Midbrain (tissue), 1 donor: ENCODE results near the gene MS4A2.
"Not testable (repeated sequence)": the region's sequence is repeated elsewhere in the genome, so short reads cannot be mapped to it uniquely, and the experiment has no call there.

Source experiments
- DNase-seq: peaks from one replicate; lab custom pipeline; 2025; lab: John Stamatoyannopoulos, UW

The MS4A2 gene

GRCh38 chr11:60088364-60088763 lies at the start of gene MS4A2:
Gene MS4A2, plus strand, starts transcription at chr11:60088664. Its CDS starts 102 bp downstream, at chr11:60088766.
- no peak for DNase-seq

- no peak for DNase-seq
These were observed 48.4 kb upstream of the MS4A2 start, which contains the start of gene OOSP2 for GRCh38 chr11:60040109-60040508. Gene OOSP2, plus strand, starts transcription at chr11:60040409. Its CDS starts 51 bp downstream, at chr11:60040460.

- not testable (repeated sequence) for DNase-seq
These were observed 38.0 kb upstream of the MS4A2 start for GRCh38 chr11:60050422-60050821.

- not testable (repeated sequence) for DNase-seq
These were observed 37.6 kb upstream of the MS4A2 start for GRCh38 chr11:60050839-60051238.

- no peak for DNase-seq
These were observed 32.0 kb upstream of the MS4A2 start, which contains the start of gene MS4A3 for GRCh38 chr11:60056349-60056969. Gene MS4A3, plus strand, starts transcription at chr11:60056665. Its CDS starts 4,496 bp downstream, at chr11:60061161.

GRCh38 chr11:60059052-60059451 lies 29.4 kb upstream of the MS4A2 start:
- no peak for DNase-seq

GRCh38 chr11:60059521-60060240 lies 28.8 kb upstream of the MS4A2 start:
- no peak for DNase-seq

GRCh38 chr11:60064111-60064510 lies 24.4 kb upstream of the MS4A2 start:
- DNase-seq: no peak

- DNase-seq: no peak
These were observed 22.7 kb upstream of the MS4A2 start for GRCh38 chr11:60065801-60066200.

GRCh38 chr11:60069450-60069849 lies 19.0 kb upstream of the MS4A2 start:
- no peak for DNase-seq

GRCh38 chr11:60071644-60072043 lies 16.8 kb upstream of the MS4A2 start:
- not testable (repeated sequence) for DNase-seq

- DNase-seq: no peak
These were observed 11.1 kb upstream of the MS4A2 start for GRCh38 chr11:60077216-60077817.

- no peak for DNase-seq
These were observed 10.5 kb upstream of the MS4A2 start for GRCh38 chr11:60077981-60078380.

- no peak for DNase-seq
These were observed 9.7 kb upstream of the MS4A2 start for GRCh38 chr11:60078745-60079144.

GRCh38 chr11:60080535-60080934 lies 7.9 kb upstream of the MS4A2 start:
- DNase-seq: no peak

GRCh38 chr11:60084631-60085273 lies 3.7 kb upstream of the MS4A2 start:
- DNase-seq: no peak

GRCh38 chr11:60085909-60086308 lies 2.6 kb upstream of the MS4A2 start:
- DNase-seq: no peak

- no peak for DNase-seq
These were observed 1.2 kb upstream of the MS4A2 start for GRCh38 chr11:60087239-60087638.

- DNase-seq: no peak
These were observed 7.1 kb downstream of the MS4A2 start for GRCh38 chr11:60095477-60096120.

- no peak for DNase-seq
These were observed 8.7 kb downstream of the MS4A2 start for GRCh38 chr11:60097189-60097588.

GRCh38 chr11:60098508-60098907 lies 10.0 kb downstream of the MS4A2 start:
- no peak for DNase-seq

GRCh38 chr11:60100516-60100915 lies 12.1 kb downstream of the MS4A2 start:
- DNase-seq: no peak
